ENCODE data around the gene C11orf71.

GRCh38 chr11:114367244-114367957 is 32.9 kb downstream of the C11orf71 start:
- TF ChIP-seq CTCF (IDR thresholded peaks at IDR 0.05), result no peak
- no peak for TF ChIP-seq EZH2 (IDR thresholded peaks at IDR 0.05; ENCODE audit: borderline replicate concordance, insufficient read depth, low read depth, low read length, poor library complexity, severe bottlenecking)

Data from B cell (primary cell).